Effector CD8-positive, alpha-beta T cell (primary cell): Measurements from ENCODE around the gene ZBTB34.

Experiments
- DNase-seq: peaks from one replicate; lab custom pipeline; 2025; lab: John Stamatoyannopoulos, UW

The ZBTB34 gene

DNA sequence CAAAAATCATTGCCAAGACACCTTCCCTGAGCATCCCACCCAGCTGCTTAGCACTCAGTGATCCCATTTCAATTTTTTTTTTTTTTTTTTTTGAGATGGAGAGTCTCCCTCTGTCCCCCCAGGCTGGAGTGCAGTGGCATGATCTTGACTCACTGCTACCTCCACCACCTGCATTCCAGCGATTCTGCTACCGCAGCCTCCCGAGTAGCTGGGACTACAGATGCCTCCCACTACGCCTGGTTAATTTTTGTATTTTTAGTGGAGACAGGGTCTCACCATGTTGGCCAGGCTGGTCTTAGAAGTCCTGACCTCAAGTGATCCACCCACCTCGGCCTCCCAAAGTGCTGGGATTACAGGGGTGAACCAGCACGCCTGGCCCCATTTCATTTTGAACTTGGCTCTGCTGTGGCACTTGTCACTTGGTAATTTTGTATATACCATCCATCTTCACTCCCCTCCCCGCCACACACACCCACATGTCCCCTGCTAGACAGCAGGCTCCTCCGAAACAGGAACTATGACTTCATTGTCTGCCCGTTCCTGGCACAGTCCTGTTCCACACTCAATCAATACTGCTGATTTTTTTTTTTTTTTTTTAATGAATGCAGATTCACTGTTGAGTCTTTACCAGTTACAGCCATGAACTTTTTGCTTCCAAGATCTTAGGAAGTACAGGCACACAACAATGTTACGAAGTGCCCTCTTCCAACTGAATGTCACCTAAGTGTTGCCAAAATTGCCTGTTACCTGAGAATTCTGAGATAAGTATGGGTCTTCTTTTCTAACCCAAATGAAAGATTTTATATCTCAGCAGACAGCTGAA is 17.3 kb upstream of the ZBTB34 start:
- no peak for DNase-seq

DNA sequence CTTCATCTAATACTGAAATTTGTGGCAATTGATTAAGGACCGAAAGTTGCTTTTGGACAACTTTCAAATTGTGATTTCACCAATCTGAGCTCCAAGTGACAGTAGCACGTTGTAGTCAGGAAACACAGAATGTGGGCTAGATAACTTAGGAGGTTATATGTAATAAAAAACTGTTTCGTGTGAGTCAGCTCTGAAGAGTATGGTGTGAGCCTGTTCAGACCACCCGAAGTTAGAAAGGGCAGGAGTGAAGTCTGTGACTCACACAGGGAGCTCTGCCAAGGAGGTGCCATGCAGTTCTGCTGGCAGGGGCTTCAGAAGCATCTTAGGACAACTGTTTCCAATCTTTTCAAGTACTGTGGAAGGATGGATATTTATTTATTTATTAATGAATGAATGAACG is 16.4 kb upstream of the ZBTB34 start:
- DNase-seq, result no peak

DNA sequence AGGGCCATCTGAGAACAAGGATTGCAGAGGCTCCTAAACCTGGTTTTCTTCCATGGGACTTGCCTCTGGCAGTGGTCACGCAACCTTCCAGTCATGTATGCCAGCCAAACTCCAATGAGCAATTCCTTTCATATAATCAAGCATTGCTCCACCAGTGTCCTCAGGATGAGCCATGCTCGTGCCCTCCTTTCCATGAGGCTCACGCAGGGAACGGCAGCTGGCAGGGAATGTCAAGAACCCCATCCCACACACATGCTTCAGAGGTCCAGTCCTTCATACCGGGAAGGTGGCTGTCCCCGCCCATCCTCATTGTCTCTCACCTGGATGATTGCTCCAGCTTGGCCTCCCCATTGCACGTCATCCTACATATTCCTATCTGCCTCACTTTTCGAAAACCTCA is 13.4 kb upstream of the ZBTB34 start:
- DNase-seq, result no peak

DNA sequence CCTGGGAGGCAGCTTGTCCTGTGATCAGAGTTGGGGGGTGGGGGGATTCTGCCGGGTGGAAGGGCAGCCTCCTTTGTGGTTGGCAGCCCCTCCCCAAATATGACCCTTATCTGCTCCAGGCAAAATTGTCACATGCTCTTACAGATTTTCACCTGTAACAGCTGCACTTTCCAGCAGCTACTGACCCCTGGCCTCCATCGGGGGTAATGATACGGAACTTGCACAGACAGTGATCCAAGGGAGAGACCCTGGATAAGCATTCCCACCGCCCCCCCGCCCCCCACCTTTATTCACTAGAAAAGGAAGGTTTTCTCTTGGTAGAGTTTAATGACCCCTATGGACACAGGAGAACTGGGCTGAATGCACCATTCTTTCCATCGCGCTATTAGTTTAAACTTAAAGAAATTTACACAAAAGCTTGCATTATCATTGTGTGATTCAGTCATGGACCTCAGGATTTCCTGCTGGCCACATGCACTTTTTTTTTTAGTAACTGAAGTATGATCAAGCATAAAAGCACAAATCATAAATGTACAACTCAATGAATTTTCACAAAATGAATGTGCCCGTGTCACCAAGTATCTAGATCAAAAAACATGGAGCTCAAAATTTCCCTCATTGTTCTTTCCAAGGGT is 10.7 kb upstream of the ZBTB34 start:
- no peak for DNase-seq

DNA sequence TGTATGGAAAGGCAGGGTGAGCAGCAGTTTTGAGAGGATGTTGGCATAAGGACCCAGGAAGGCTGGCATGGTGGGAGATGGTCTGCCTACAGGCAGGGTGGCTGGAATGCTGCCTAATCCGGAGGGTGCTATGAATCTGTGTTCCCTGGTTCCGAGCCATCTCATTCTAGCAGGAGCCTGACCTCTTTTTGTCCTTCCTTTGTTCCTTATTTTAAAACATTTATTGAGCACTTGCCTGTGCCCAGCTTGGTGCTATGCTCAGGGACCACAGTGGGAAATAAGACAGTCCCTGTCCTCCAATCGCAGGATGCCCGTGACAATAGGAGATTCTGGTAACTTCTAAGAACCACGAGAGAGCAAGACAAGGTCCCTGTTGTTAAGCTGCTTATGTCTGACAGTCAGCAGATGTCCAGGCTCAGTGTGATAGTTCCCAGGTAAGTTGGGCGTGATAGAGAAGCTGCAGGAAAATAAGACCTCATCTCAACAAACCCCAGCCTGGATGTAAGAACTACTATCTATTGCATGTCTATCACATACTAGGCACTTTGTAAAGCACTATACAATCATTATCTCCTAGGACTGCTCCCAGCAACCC is 9.1 kb upstream of the ZBTB34 start:
- DNase-seq, result no peak

DNA sequence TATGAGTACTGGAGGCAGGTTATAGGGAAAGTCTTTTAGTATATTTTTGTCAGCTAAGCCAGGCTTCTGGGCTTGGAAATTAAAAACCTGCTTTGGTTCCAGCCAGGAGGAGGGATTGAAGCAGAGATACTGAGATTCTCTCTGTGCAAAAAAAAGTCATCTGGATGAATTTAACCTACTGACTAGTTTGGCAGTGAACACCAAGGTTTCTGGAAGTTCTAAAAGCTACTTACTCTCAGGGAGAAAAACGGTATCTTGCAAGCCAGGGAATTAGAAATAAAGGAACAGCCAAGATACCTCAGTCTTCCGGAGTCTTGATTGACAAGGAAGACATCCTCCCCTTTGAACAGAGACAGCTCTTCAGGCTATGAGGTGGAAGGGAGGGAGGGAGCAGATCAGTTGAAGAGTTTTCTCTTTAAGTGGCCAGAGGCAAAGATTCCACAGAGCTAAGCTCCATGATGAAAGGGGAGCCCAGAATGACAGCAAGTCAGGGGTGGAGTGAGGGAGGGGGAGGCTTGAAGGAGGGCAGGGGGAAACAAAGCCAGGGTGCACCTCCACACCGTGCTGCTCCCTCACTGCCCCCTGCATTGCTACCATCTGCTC is 8.3 kb upstream of the ZBTB34 start:
- DNase-seq, result no peak

DNA sequence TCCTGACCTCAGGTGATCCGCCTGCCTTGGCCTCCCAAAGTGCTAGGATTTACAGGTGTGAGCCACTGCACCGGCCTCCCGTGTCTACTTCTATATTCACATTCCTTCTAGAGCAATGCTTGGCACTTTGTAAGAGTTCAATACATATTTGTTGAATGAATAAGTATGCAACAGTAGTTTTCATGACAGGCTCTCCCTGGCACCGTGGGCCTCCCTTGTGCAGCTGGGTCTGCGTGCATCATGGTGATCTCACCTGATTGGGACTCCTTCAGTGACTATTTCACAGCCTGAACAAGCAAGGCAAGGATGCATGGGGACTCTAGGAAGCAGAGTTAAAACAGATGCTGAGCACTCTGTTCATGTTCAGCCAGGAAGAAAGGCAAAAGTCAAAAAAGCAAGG is 6.8 kb upstream of the ZBTB34 start:
- DNase-seq, result no peak

DNA sequence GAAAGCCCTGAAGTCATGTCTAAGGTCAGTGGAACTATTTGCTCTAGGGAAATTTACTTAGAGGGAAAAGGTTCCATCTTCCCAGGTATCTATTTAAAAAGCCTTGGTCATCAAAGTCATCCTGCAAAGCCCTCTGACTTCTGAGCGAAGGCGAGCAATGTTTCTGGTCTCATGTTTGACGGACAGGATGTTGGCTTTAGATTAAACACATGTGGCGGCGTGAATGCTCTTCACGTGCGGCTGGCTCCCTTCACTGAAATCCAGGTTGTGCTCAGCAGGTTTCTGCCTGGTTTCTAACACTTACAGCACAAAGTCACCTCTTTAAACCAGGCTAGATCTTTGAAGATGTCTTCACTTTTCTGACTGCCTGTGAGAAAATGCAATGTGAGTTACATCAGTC is 5.7 kb upstream of the ZBTB34 start:
- no peak for DNase-seq

DNA sequence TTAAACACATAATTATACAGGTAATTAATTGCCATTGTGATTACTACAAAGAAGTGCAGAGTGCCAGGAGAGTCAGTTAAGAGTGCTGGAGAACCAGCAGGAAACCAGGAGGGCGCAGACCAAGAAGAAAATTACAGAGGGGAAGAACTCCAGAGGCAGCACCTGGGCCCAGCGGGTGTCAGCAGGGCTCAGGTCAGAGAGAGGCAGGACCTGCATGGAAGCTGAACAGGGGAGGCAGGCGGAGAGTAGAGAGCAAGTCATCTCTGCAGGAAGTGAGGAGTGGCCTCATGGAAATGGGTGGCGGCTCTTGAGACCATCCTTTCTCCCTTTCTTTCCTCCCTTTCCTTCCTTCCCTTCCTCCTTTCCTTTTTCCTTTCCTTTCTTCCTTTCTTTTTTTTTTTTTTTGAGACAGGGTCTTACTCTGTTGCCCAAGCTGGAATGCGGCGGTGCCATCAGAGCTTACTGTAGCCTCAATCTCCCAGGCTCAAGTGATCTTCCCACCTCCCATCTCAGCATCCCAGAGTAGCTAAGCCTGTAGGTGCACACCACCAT is 4.0 kb upstream of the ZBTB34 start:
- DNase-seq, result no peak

DNA sequence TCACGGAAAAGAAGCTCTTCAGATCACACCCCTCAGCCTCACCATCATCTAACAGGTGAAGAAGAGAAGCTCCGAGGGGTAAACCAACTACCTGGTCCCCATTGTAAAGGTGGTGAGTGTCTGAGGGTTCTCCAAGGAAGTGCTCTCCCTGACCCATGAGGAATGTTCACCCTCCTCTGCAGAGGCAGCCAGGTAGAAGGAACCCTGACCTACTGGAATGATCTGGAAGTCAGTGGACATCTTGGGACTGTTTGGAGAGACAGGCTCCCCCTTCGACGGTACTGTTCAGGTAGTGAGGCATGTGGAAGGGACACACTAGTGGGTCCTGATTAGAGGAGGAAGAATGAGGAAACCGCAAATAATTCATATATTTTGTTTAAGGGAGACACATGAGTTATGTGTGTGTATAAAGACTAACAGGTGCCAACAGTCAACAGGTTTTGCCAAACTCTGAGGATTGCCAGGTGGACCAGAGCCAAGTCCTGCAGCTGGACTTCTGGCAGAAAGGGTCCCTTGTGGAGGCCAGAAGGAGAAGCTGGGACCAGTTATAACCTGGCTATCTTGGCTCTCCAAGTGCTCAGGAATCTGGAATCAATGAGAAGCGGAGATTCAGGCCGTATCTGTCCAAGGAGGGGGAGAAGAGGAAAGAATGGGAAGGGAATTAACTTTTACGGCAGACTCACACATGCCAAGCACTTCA is 3.0 kb upstream of the ZBTB34 start:
- no peak for DNase-seq

DNA sequence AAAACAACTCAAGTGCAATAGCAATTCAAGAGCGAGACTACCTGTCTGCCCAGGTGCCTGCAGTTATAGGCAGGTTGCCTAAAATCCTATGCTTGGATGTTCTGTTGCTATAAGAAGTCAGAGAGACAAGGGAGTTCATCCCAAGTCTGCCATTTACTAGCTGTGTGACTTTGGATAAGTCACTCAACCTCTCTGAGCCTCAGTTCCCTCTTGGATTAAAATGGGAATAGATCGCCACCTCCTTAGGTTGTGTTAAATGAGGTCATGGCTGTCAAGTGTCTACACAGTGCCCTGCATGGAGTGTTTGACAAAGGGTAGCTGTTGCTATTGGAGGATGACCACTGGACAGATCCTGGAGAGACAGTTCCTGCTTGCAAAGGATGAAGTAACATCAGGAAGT is 1.3 kb upstream of the ZBTB34 start:
- no peak for DNase-seq

DNA sequence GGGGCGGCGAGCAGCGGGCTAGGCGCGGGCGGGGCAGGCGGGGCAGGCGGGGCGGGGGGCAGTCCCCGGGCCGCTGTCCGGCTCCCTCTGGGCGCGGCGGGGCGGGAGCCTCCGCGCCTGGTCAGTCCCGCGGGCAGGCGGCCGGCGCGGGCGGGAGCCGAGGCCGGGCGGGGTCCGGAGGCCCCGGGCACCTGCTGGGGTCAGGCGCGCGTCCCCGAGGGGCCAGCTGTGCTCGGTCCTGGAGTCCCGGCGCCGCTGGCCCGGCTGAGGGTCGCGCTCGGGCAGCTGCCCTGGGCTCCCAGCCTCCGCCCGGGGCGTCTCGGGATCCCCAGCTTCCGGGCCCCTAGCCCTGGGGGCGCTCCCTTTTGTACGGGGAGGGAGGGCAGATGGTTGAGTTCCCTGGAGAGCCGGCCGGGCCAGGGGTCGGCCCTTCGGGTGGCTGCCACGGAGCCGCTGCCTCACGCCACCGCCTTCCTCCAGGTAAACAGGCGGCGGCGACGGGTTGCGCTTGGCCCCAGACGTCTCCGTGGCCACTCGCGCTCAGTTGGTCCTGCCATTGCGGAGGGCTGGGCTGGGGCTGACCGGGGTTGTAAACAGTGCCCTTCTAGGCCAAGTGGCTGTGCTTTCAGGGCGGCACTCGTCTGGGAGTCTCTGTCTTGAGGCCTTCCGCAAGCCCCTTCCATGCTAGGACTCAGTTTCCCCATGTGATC is 473 bp downstream of the ZBTB34 start:
- no peak for DNase-seq

DNA sequence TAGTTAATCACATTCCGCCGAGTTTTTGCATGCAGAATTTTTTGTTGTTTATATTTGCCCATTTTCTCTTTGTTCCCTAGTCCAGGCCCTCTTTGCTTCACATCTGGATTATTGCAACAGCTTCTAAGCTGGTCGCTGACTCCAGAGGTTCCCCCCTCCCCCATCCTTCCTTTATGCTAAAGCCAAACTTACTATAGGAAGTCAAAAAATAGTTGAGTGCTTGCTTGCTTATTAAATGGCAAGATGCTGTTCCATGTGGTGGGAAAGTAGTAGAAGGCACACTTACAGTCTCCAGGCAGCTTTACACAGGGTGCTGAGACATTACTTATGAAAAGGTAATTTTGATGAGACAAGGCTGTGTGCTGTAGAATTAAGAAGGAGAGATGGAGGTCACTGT is 1.3 kb downstream of the ZBTB34 start:
- no peak for DNase-seq

DNA sequence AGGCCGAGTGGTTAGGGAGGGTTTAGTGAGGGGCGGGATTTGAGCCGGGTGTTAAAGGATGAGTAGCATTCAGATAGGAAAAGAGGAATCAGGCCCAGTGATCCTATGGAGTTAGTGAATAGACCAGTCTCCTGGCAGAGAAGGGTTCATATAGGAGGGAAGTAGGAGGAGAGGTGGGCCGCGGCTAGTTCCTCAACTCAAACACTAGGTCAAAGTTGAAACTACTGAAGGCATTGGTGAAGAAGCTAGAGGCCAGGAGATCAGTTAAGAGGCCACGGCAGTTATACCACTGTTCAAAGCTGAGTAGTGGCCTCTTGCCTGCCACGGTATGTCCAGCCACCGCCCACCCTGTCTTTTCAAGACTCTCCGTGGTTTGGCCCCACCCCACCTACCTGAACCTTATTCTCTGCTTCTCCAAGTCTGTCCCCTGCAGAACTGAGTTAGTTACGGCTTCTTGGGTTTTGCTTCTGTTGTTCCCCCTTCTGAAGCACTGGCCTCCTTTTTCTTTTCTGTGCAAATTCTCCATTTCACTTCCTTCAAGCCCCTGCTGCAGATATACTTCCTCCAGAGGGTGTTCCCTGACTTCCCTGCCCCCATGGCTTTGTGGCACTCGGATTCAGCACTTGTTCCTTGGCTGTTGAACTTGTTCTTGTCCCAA is 1.8 kb downstream of the ZBTB34 start:
- DNase-seq, result no peak

DNA sequence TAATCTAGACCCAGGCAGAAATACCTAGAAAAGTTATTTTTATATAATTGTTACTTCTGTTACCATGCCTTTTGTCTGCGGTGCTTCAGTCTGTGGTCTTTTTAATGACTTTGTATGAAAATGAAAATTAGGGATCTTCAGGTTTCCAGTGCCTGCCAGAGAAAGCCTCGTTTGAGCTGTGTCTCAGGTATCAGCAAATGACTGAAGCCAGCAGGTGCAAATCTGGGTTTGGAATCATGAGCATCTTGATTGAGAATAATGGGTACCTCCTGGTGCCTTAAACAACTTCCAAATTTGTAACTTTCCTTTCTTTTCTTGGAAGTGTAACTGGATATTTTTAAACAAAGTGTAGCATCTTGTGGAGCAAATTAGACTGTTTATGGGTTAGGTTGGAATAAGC is 4.3 kb downstream of the ZBTB34 start:
- no peak for DNase-seq

DNA sequence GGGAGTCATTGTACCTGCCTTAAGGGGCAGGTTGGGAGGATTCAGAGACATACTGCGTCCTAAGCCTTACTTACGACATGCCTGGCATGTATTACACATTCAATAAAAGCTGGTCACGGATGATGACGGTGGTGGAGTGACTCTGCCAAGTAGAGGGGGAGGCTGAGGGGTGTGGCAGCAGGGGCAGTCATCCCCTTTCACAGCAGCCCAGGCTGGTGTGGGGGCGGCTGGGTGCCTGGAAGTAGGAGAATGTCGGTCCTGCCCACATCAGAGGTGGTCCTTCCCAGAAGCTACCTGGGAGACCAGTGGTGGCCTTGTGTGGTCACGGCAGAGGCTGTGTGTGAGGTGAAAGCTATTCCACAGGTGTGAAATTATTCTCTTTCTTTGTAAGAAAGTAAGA is 8.9 kb downstream of the ZBTB34 start:
- no peak for DNase-seq

DNA sequence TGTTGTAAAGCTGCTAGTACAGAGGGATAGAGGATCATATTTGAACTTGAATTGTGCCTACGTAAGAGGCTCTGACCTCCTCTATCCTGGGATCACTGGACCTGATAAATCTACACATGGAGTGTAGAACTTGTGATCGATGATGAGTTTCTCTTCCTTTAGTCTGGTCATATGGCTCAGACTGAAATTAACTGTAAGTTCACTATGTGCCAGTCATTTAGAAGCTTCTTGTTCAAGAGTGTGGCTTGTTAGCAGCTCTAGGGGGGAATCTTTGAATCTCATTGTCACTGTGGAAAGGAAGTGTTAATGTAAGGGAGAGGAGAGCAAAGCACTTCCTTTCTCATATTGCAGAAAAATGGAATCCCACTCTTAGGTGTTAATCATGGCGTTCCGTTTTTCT is 12.1 kb downstream of the ZBTB34 start:
- no peak for DNase-seq

DNA sequence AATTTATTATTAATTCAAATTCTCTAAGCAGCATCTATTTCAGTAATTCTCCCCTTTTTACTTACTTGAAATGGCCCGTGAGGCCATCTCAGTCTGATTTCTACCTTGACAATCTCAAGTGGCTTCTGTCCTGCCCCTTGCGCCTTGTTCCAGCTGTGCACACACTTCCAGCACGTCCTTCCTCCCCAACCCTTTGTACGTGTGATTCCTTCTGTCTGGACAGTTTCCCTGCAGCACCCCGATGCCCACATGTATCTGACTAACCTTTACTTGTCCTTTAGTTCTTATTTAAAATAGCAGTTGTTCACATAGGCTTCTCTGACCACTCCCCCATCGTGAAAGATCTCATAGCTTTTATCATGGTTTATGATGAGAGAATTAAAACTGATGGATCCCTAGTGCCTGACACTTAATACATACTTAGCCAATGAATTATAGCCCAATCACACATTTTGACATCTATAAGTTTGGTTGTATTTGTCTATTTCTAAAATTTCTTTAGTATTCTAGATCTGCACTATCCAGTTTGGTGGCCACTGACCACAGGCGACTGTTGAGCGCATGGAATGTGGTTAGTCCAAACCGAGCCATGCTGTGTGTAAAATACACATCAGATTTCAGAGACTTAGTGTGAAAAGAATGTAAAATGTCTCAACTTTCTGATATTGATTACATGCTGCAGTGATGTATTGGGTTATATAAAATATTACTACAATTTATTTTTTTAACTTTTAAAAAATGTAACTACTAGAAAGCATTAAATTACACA is 14.3 kb downstream of the ZBTB34 start:
- DNase-seq, result no peak

DNA sequence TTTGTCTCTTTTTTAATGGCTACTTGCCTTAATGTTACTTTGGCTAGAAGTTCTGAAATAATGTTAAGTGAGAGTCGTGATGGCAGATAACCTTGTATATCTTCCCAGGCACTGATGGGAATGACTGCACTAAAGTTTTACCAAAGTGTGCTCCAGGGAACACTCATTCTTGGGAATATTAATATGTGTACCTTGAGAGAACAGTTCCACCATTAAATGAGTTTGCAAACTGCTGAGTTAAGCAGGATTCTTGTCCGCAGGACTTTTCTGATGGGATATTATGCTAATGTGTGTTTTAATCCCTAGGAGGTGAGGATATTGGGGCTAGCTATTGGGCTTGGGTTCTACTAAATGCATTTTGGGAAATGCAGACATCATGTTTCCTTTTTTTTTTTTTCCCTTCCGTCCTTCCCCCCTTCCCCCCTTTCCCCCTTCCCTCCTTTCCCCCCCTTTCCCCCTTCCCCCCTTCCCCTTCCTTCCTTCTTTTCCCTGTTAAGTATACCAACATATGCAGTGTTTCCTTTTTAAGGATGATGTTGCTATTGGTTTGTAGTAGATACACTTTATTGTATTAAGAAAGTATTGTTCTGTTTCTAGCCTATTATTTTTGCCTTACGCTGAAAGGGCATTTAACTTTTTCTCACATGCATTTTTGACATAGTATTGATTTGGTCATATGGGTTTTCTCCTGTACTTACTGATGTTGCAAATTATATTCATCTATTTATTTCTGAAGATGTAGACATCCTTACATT is 15.5 kb downstream of the ZBTB34 start:
- no peak for DNase-seq
